ENCODE data around the gene KIF6. TPM values are rescaled to one million over a fixed set of nuclear protein-coding genes. Genes with fewer than 3 reads are reported as not detected.

KIF6 gene
- total and polyA plus RNA-seq, 4 experiments from 2014 or later, result not detected

DNA sequence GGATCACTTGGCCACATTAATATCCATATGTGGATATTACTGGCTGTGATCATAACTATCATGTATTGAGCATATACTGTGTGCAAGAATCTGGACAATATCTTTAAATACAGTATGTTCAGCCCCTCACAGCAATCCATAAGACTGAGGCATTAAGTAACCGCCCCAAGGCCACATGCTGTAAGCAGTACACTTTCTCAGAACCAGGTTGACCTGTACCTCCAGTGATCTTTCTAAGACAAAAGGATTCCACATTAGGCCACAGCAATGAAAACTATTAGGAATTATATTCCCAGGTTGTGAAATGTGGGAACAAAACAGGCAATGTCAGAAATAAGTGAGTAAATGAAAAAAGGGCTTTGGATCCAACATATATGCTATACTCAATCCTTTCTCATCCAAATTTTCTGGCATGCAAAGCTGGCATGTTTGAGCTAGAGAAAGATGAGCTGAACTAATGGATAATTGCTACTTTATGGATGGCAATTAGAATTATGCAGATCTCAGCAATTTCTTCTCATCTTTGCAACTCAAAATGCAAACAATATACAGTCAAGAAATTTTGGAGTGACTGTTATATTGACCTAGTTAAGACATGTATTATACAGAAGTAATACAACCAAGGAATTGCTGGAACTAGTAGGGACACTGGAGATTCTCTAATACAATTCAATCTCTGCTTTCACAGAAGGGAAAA is 86.9 kb downstream of the KIF6 start:
- H3K27ac ChIP-seq (ENCODE audit: low read depth, low read length), result no peak overlapping the region
- no peaks in the 10 kb centered on the region for H3K27me3 ChIP-seq (ENCODE audit: insufficient read depth, low read length)
- no peaks in the 10 kb centered on the region for H3K36me3 ChIP-seq (ENCODE audit: insufficient read depth, low read length)
- DNase-seq, result no peak
- no peaks in the 10 kb centered on the region for H3K4me1 ChIP-seq (ENCODE audit: insufficient read depth, low read length)
- ChIA-PET POLR2A (ENCODE audit: partially characterized antibody) (no interaction called here), CTCF (ENCODE audit: partially characterized antibody) (no interaction called here)
- no peak overlapping the region for H3K4me3 ChIP-seq (ENCODE audit: low read length in 2 of 2)
- H3K36me3 Mint-ChIP-seq, result no peaks in the 10 kb centered on the region
- H3K9me3 Mint-ChIP-seq, result peaks cover 0 to 4% (median 0%) of the 10 kb centered on the region in 8 donors
- no peak overlapping the region for H3K27ac Mint-ChIP-seq
- no peaks in the 10 kb centered on the region for H3K9me3 ChIP-seq (ENCODE audit: control insufficient read depth in 1 of 2, low read length in 2 of 2)
- H3K4me3 Mint-ChIP-seq, result no peak overlapping the region
- intact Hi-C loops (cut with micrococcal nuclease), result no loop called here
- no peaks in the 10 kb centered on the region for H3K4me1 Mint-ChIP-seq
- peaks cover 3 to 9% of the 10 kb centered on the region in 2 donors for H3K27me3 Mint-ChIP-seq

- Mint-ChIP-seq H3K4me3 (no peak overlapping the region), H3K4me1 (no peaks in the 10 kb centered on the region), H3K36me3 (no peaks in the 10 kb centered on the region), H3K27ac (no peak overlapping the region), H3K9me3 (no peaks in the 10 kb centered on the region), H3K27me3 (peaks cover 2 to 6% of the 10 kb centered on the region in 2 donors)
- no peak for DNase-seq
- CTCF ChIA-PET (ENCODE audit: partially characterized antibody), result no interaction called here
- POLR2A ChIA-PET (ENCODE audit: partially characterized antibody), result no interaction called here
- Histone ChIP-seq H3K27me3 (ENCODE audit: insufficient read depth, low read length) (no peaks in the 10 kb centered on the region), H3K36me3 (ENCODE audit: insufficient read depth, low read length) (no peaks in the 10 kb centered on the region), H3K9me3 (ENCODE audit: control insufficient read depth in 1 of 2, low read length in 2 of 2) (no peaks in the 10 kb centered on the region), H3K4me3 (ENCODE audit: low read length in 2 of 2) (no peak overlapping the region), H3K27ac (ENCODE audit: low read depth, low read length) (no peak overlapping the region), H3K4me1 (ENCODE audit: insufficient read depth, low read length) (no peaks in the 10 kb centered on the region)
- intact Hi-C loops (cut with micrococcal nuclease), result no loop called here
Measured at GRCh38 chr6:39634646-39635341, 90.4 kb downstream of the KIF6 start.

DNA sequence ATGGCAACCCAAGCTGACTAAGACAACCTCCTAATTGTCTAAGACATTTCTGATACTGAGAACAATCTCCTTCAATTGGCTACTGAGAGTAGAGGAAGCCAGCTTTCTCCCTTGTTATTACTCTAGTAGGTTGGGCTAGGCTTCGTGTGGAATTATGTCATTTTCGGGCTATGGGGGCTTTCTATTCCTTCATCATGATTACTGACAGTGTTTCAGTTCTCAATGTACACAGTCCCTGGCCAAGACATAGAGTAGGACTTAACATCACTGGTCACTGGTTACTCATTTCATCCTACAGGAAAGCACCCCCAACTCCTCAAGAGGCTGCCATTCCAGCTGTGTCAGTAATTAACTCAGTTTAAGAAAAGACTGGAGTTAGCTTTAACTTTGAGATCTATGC is 100.0 kb downstream of the KIF6 start:
- H3K9me3 Mint-ChIP-seq, result no peaks in the 10 kb centered on the region
- Histone ChIP-seq H3K27ac (ENCODE audit: low read depth, low read length) (no peak overlapping the region), H3K36me3 (ENCODE audit: insufficient read depth, low read length) (no peaks in the 10 kb centered on the region), H3K27me3 (ENCODE audit: insufficient read depth, low read length) (no peaks in the 10 kb centered on the region), H3K4me1 (ENCODE audit: insufficient read depth, low read length) (no peaks in the 10 kb centered on the region), H3K4me3 (ENCODE audit: low read length in 2 of 2) (no peak overlapping the region), H3K9me3 (ENCODE audit: control insufficient read depth in 1 of 2, low read length in 2 of 2) (no peaks in the 10 kb centered on the region)
- no peak overlapping the region for H3K4me3 Mint-ChIP-seq
- H3K27ac Mint-ChIP-seq, result no peak overlapping the region
- intact Hi-C loops (cut with micrococcal nuclease), result no loop called here
- no peaks in the 10 kb centered on the region for H3K4me1 Mint-ChIP-seq
- ChIA-PET CTCF (ENCODE audit: partially characterized antibody) (no interaction called here), POLR2A (ENCODE audit: partially characterized antibody) (no interaction called here)
- no peak for DNase-seq
- H3K27me3 Mint-ChIP-seq, result peaks cover 2% of the 10 kb centered on the region in 2 donors
- H3K36me3 Mint-ChIP-seq, result no peaks in the 10 kb centered on the region

- intact Hi-C loops (cut with micrococcal nuclease), result no loop called here
- Histone ChIP-seq H3K27ac (ENCODE audit: low read depth, low read length) (no peak overlapping the region), H3K36me3 (ENCODE audit: insufficient read depth, low read length) (no peaks in the 10 kb centered on the region), H3K4me3 (ENCODE audit: low read length in 2 of 2) (no peak overlapping the region), H3K4me1 (ENCODE audit: insufficient read depth, low read length) (no peaks in the 10 kb centered on the region), H3K27me3 (ENCODE audit: insufficient read depth, low read length) (no peaks in the 10 kb centered on the region), H3K9me3 (ENCODE audit: control insufficient read depth in 1 of 2, low read length in 2 of 2) (no peaks in the 10 kb centered on the region)
- ChIA-PET POLR2A (ENCODE audit: partially characterized antibody) (no interaction called here), CTCF (ENCODE audit: partially characterized antibody) (no interaction called here)
- no peak overlapping the region for H3K4me3 Mint-ChIP-seq
- H3K36me3 Mint-ChIP-seq, result no peaks in the 10 kb centered on the region
- H3K4me1 Mint-ChIP-seq, result no peaks in the 10 kb centered on the region
- peaks cover 0 to 2% (median 0%) of the 10 kb centered on the region in 8 donors for H3K9me3 Mint-ChIP-seq
- H3K27me3 Mint-ChIP-seq, result peaks cover 0 to 2% of the 10 kb centered on the region in 2 donors
- DNase-seq, result no peak
- no peak overlapping the region for H3K27ac Mint-ChIP-seq
Measured at GRCh38 chr6:39623750-39624149, 101.5 kb downstream of the KIF6 start.

DNA sequence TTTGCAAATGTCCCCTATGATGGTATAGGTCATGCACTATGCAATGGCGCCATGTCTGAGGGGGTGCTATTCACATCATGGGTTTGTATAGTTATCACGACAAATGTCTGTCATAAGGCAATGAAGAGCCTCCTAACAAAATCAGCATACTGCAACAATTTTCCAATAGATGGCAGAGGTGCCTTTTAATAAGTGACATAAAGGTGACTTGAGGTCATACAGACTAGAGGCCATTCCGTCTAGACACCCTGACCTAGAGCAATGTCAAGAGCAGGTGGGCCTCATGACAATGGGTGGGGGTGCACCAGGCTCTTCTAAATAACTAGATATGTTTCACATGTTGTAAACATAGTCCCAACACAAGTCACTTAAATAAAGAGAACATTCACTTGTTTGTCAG is 107.7 kb downstream of the KIF6 start:
- no peak overlapping the region for H3K27ac Mint-ChIP-seq
- ChIA-PET CTCF (ENCODE audit: partially characterized antibody) (no interaction called here), POLR2A (ENCODE audit: partially characterized antibody) (no interaction called here)
- Histone ChIP-seq H3K27ac (ENCODE audit: low read depth, low read length) (no peak overlapping the region), H3K27me3 (ENCODE audit: insufficient read depth, low read length) (no peaks in the 10 kb centered on the region), H3K4me1 (ENCODE audit: insufficient read depth, low read length) (no peaks in the 10 kb centered on the region), H3K36me3 (ENCODE audit: insufficient read depth, low read length) (no peaks in the 10 kb centered on the region), H3K4me3 (ENCODE audit: low read length in 2 of 2) (no peak overlapping the region), H3K9me3 (ENCODE audit: control insufficient read depth in 1 of 2, low read length in 2 of 2) (no peaks in the 10 kb centered on the region)
- DNase-seq, result no peak
- no peak overlapping the region for H3K4me3 Mint-ChIP-seq
- H3K4me1 Mint-ChIP-seq, result no peaks in the 10 kb centered on the region
- H3K27me3 Mint-ChIP-seq, result no peaks in the 10 kb centered on the region
- H3K36me3 Mint-ChIP-seq, result no peaks in the 10 kb centered on the region
- intact Hi-C loops (cut with micrococcal nuclease), result no loop called here
- H3K9me3 Mint-ChIP-seq, result peaks cover 0 to 2% (median 0%) of the 10 kb centered on the region in 8 donors

GRCh38 chr6:39617026-39617425 is 108.2 kb downstream of the KIF6 start:
- Mint-ChIP-seq H3K27ac (no peak overlapping the region), H3K27me3 (no peaks in the 10 kb centered on the region), H3K4me1 (no peaks in the 10 kb centered on the region), H3K4me3 (no peak overlapping the region), H3K36me3 (no peaks in the 10 kb centered on the region), H3K9me3 (peaks cover 0 to 2% (median 0%) of the 10 kb centered on the region in 8 donors)
- H3K27ac ChIP-seq (ENCODE audit: low read depth, low read length), result no peak overlapping the region
- no peaks in the 10 kb centered on the region for H3K27me3 ChIP-seq (ENCODE audit: insufficient read depth, low read length)
- intact Hi-C loops (cut with micrococcal nuclease), result no loop called here
- DNase-seq, result no peak
- no peaks in the 10 kb centered on the region for H3K9me3 ChIP-seq (ENCODE audit: control insufficient read depth in 1 of 2, low read length in 2 of 2)
- no peak overlapping the region for H3K4me3 ChIP-seq (ENCODE audit: low read length in 2 of 2)
- H3K4me1 ChIP-seq (ENCODE audit: insufficient read depth, low read length), result no peaks in the 10 kb centered on the region
- CTCF ChIA-PET (ENCODE audit: partially characterized antibody), result no interaction called here
- no peaks in the 10 kb centered on the region for H3K36me3 ChIP-seq (ENCODE audit: insufficient read depth, low read length)
- POLR2A ChIA-PET (ENCODE audit: partially characterized antibody), result no interaction called here

DNA sequence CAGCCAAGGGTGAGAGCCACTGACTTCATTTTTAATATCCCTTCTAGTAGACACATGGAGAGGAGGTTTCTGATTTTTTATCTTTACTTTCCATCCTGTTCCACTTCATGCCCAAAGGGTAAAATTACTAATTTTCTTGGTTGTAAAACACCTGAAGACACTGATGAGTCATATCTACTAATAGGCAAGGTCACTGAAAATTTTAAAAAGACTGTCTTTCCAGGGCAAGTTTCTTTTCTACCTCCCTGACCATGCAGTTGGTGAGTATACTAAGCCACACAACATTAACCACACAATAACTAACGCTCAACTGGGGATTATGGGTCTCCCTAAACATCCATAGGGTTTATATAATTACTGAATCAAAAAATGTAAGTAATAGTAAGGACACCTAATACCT is 109.6 kb downstream of the KIF6 start:
- no peak overlapping the region for H3K4me3 Mint-ChIP-seq
- Histone ChIP-seq H3K9me3 (ENCODE audit: control insufficient read depth in 1 of 2, low read length in 2 of 2) (no peaks in the 10 kb centered on the region), H3K4me1 (ENCODE audit: insufficient read depth, low read length) (no peaks in the 10 kb centered on the region), H3K36me3 (ENCODE audit: insufficient read depth, low read length) (no peaks in the 10 kb centered on the region), H3K27me3 (ENCODE audit: insufficient read depth, low read length) (no peaks in the 10 kb centered on the region), H3K4me3 (ENCODE audit: low read length in 2 of 2) (no peak overlapping the region), H3K27ac (ENCODE audit: low read depth, low read length) (no peak overlapping the region)
- no peaks in the 10 kb centered on the region for H3K4me1 Mint-ChIP-seq
- CTCF ChIA-PET (ENCODE audit: partially characterized antibody), result no interaction called here
- POLR2A ChIA-PET (ENCODE audit: partially characterized antibody), result no interaction called here
- H3K9me3 Mint-ChIP-seq, result peaks cover 0 to 2% (median 0%) of the 10 kb centered on the region in 8 donors
- H3K36me3 Mint-ChIP-seq, result no peaks in the 10 kb centered on the region
- no peak for DNase-seq
- H3K27ac Mint-ChIP-seq, result no peak overlapping the region
- intact Hi-C loops (cut with micrococcal nuclease), result no loop called here
- H3K27me3 Mint-ChIP-seq, result no peaks in the 10 kb centered on the region
